Prostate gland (tissue), 1 donor: ENCODE measurements around the gene GNA12.

Source experiments
- POLR2A ChIP-seq: fragments of 450-650 bp; IDR thresholded peaks from one replicate; pipeline ENCODE4 v1.6.1; 2016; ENCODE audit warnings: antibody characterized with exemption, mild to moderate bottlenecking
- POLR2AphosphoS5 ChIP-seq: sonication (generic); formaldehyde crosslinking; IDR thresholded peaks from one replicate; pipeline ENCODE4 v1.6.1; 2017; ENCODE audit warnings: antibody characterized with exemption

GRCh38 chr7:2844153-2845033, at the start of gene GNA12:
- TF ChIP-seq POLR2A = peak; percentile 33
- peak; percentile 88 for TF ChIP-seq POLR2AphosphoS5
